ENCODE results near the gene REV1.

The REV1 gene

DNA sequence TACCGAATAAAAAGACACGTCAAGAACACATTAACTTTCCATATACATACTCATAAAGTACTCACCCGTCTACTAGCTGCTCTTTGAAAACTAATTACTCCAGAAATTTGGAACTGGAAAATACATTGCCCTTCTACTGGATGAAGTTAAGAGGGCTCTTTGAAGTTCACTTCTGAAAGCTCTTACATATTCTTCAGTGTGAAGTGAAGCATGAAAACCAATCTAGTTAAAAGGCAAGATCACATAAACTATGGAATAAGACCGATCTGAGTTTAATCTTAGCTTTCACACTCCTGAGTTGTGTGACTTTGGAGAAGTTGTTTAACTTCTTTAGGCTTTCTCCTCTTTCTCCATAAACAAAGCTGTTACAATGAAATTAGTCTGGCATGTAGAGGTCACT is 38.5 kb downstream of the REV1 start:
- H3K79me2 ChIP-seq (ENCODE audit: control insufficient read depth, insufficient read depth, low read length, unreplicated experiment): peaks cover 42% of the 10 kb centered on the region
- H3K36me3 ChIP-seq (ENCODE audit: insufficient read depth, low read length): peaks cover 32% of the 10 kb centered on the region
- no peak overlapping the region for H3K27ac ChIP-seq (ENCODE audit: low read depth, low read length)

GRCh38 chr2:99450199-99450598 is 39.6 kb downstream of the REV1 start:
- Histone ChIP-seq H3K36me3 (ENCODE audit: insufficient read depth, low read length) (peaks cover 25% of the 10 kb centered on the region), H3K27me3 (ENCODE audit: insufficient read depth, low read length) (no peaks in the 10 kb centered on the region), H2AFZ (ENCODE audit: low read length, unreplicated experiment) (no peak overlapping the region), H3K4me1 (ENCODE audit: control insufficient read depth, insufficient read depth, low read length, unreplicated experiment) (peaks cover 8% of the 10 kb centered on the region), H3K4me3 (ENCODE audit: low read depth, low read length) (no peak overlapping the region), H3K79me2 (ENCODE audit: control insufficient read depth, insufficient read depth, low read length, unreplicated experiment) (peaks cover 32% of the 10 kb centered on the region), H3K27ac (ENCODE audit: low read depth, low read length) (no peak overlapping the region)

More for the DNA sequence above, 38.5 kb downstream of the REV1 start:
- Histone ChIP-seq H3K4me1 (ENCODE audit: control insufficient read depth, insufficient read depth, low read length, unreplicated experiment) (peaks cover 6% of the 10 kb centered on the region), H3K4me3 (ENCODE audit: low read depth, low read length) (no peak overlapping the region), H3K27me3 (ENCODE audit: insufficient read depth, low read length) (no peaks in the 10 kb centered on the region), H2AFZ (ENCODE audit: low read length, unreplicated experiment) (no peak overlapping the region)

GRCh38 chr2:99448556-99448955 is 41.3 kb downstream of the REV1 start:
- Histone ChIP-seq H3K4me1 (ENCODE audit: control insufficient read depth, insufficient read depth, low read length, unreplicated experiment) (peaks cover 12% of the 10 kb centered on the region), H3K36me3 (ENCODE audit: insufficient read depth, low read length) (peaks cover 19% of the 10 kb centered on the region), H2AFZ (ENCODE audit: low read length, unreplicated experiment) (no peak overlapping the region), H3K27me3 (ENCODE audit: insufficient read depth, low read length) (no peaks in the 10 kb centered on the region), H3K79me2 (ENCODE audit: control insufficient read depth, insufficient read depth, low read length, unreplicated experiment) (peaks cover 27% of the 10 kb centered on the region), H3K27ac (ENCODE audit: low read depth, low read length) (0 out of 2 replicates have a peak overlapping the region, but pooled peaks have one; percentile 19), H3K4me3 (ENCODE audit: low read depth, low read length) (no peak overlapping the region)

GRCh38 chr2:99445065-99445464 is 44.8 kb downstream of the REV1 start:
- H3K79me2 ChIP-seq (ENCODE audit: control insufficient read depth, insufficient read depth, low read length, unreplicated experiment): peaks cover 12% of the 10 kb centered on the region
- peaks cover 14% of the 10 kb centered on the region for H3K36me3 ChIP-seq (ENCODE audit: insufficient read depth, low read length)

GRCh38 chr2:99444222-99444621 is 45.6 kb downstream of the REV1 start:
- Histone ChIP-seq H3K27ac (ENCODE audit: low read depth, low read length) (no peak overlapping the region), H3K36me3 (ENCODE audit: insufficient read depth, low read length) (peaks cover 14% of the 10 kb centered on the region), H3K4me3 (ENCODE audit: low read depth, low read length) (no peak overlapping the region), H3K27me3 (ENCODE audit: insufficient read depth, low read length) (no peaks in the 10 kb centered on the region), H3K4me1 (ENCODE audit: control insufficient read depth, insufficient read depth, low read length, unreplicated experiment) (peaks cover 12% of the 10 kb centered on the region), H3K79me2 (ENCODE audit: control insufficient read depth, insufficient read depth, low read length, unreplicated experiment) (peaks cover 12% of the 10 kb centered on the region), H2AFZ (ENCODE audit: low read length, unreplicated experiment) (no peak overlapping the region)

More at GRCh38 chr2:99445065-99445464, 44.8 kb downstream of the REV1 start:
- Histone ChIP-seq H3K27me3 (ENCODE audit: insufficient read depth, low read length) (no peaks in the 10 kb centered on the region), H3K4me1 (ENCODE audit: control insufficient read depth, insufficient read depth, low read length, unreplicated experiment) (peaks cover 12% of the 10 kb centered on the region), H2AFZ (ENCODE audit: low read length, unreplicated experiment) (no peak overlapping the region), H3K27ac (ENCODE audit: low read depth, low read length) (no peak overlapping the region), H3K4me3 (ENCODE audit: low read depth, low read length) (no peak overlapping the region)

- H3K4me1 ChIP-seq (ENCODE audit: control insufficient read depth, insufficient read depth, low read length, unreplicated experiment): peaks cover 5% of the 10 kb centered on the region
- H2AFZ ChIP-seq (ENCODE audit: low read length, unreplicated experiment): no peak overlapping the region
- H3K79me2 ChIP-seq (ENCODE audit: control insufficient read depth, insufficient read depth, low read length, unreplicated experiment): peaks cover 12% of the 10 kb centered on the region
- no peak overlapping the region for H3K27ac ChIP-seq (ENCODE audit: low read depth, low read length)
- peaks cover 16% of the 10 kb centered on the region for H3K36me3 ChIP-seq (ENCODE audit: insufficient read depth, low read length)
- no peaks in the 10 kb centered on the region for H3K27me3 ChIP-seq (ENCODE audit: insufficient read depth, low read length)
- H3K4me3 ChIP-seq (ENCODE audit: low read depth, low read length): no peak overlapping the region
Measured at GRCh38 chr2:99442837-99443236, 47.0 kb downstream of the REV1 start.

- Histone ChIP-seq H3K4me1 (ENCODE audit: control insufficient read depth, insufficient read depth, low read length, unreplicated experiment) (peaks cover 2% of the 10 kb centered on the region), H3K79me2 (ENCODE audit: control insufficient read depth, insufficient read depth, low read length, unreplicated experiment) (peaks cover 6% of the 10 kb centered on the region), H3K27me3 (ENCODE audit: insufficient read depth, low read length) (no peaks in the 10 kb centered on the region), H3K36me3 (ENCODE audit: insufficient read depth, low read length) (peaks cover 11% of the 10 kb centered on the region), H3K27ac (ENCODE audit: low read depth, low read length) (no peak overlapping the region), H2AFZ (ENCODE audit: low read length, unreplicated experiment) (no peak overlapping the region), H3K4me3 (ENCODE audit: low read depth, low read length) (no peak overlapping the region)
Measured at GRCh38 chr2:99439971-99440505, 49.8 kb downstream of the REV1 start.

DNA sequence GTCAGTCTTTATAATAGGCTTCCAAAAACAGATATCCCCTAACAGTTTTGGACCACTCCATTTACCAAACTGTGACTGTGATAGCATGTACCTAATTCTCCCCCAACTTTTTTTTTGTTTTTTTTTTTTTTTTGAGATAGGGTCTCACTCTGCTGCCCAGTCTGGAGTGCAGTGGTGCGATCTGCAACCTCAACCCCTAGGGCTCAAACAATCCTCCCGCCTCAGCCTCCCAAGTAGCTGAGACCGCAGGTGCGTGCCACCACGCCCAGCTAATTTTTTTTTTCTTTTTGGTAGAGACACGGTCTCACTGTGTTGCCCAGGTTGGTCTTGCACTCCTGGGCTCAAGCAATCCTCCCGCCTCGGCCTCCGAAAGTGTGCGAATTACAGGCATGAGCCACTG is 52.9 kb downstream of the REV1 start:
- no peaks in the 10 kb centered on the region for H3K27me3 ChIP-seq (ENCODE audit: insufficient read depth, low read length)
- no peak overlapping the region for H3K4me3 ChIP-seq (ENCODE audit: low read depth, low read length)
- H2AFZ ChIP-seq (ENCODE audit: low read length, unreplicated experiment): no peak overlapping the region
- no peak overlapping the region for H3K27ac ChIP-seq (ENCODE audit: low read depth, low read length)
- H3K36me3 ChIP-seq (ENCODE audit: insufficient read depth, low read length): peaks cover 11% of the 10 kb centered on the region
- no peaks in the 10 kb centered on the region for H3K4me1 ChIP-seq (ENCODE audit: control insufficient read depth, insufficient read depth, low read length, unreplicated experiment)
- H3K79me2 ChIP-seq (ENCODE audit: control insufficient read depth, insufficient read depth, low read length, unreplicated experiment): no peaks in the 10 kb centered on the region

DNA sequence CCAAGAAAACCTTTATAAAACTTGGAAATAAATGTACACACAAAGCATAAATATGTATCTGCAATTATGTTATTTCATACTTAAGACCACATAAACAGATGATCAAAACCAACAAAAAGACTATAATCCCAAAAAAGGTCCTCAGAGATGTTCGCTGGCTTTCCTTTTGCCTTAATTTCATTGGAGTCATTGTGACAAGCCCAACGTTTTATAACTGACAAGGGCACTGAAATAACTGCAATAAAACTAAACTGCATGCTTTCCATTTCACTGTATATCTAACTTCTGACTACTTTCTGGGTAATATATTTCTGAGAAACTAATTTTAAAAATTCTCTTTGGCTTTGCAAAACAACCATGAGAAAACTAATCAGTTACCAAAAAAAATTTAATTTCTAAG is 56.5 kb downstream of the REV1 start:
- no peak overlapping the region for H3K27ac ChIP-seq (ENCODE audit: low read depth, low read length)
- peaks cover 3% of the 10 kb centered on the region for H3K36me3 ChIP-seq (ENCODE audit: insufficient read depth, low read length)
- H3K27me3 ChIP-seq (ENCODE audit: insufficient read depth, low read length): no peaks in the 10 kb centered on the region
- no peak overlapping the region for H3K4me3 ChIP-seq (ENCODE audit: low read depth, low read length)
- H3K4me1 ChIP-seq (ENCODE audit: control insufficient read depth, insufficient read depth, low read length, unreplicated experiment): peaks cover 7% of the 10 kb centered on the region
- H2AFZ ChIP-seq (ENCODE audit: low read length, unreplicated experiment): no peak overlapping the region
- H3K79me2 ChIP-seq (ENCODE audit: control insufficient read depth, insufficient read depth, low read length, unreplicated experiment): no peaks in the 10 kb centered on the region

- H3K27me3 ChIP-seq (ENCODE audit: insufficient read depth, low read length): no peaks in the 10 kb centered on the region
Measured at GRCh38 chr2:99431587-99432275, 58.1 kb downstream of the REV1 start.

DNA sequence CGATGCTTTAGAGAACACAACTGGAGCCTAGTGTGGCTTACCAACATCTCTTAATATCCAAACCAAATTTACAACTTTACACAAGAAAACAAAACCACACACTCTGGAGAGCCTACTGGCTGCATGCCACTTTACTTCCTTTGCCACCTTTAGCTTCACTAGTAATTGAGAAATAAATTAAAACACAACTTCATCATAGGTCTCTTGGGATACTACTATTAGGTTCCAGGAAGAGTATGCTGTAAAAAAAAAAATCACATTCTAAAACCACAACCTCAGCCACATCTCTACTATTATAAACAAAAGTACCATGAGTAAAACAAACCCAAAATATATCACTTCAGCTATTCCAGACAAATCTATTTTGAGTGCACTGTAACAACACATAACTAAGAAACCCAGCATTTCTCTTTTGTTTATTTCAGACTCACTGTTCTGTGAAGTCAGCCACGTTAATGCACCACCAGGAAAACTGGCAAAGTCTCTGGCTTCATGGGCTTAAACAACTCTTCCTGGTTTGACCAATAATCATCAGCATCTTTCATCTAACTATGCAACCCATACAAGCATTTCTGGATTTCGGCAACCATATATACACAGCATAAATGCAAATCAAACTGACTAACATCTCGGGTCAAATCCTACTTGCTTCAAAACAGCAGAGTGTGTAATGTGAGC is 59.1 kb downstream of the REV1 start:
- Histone ChIP-seq H3K27me3 (ENCODE audit: insufficient read depth, low read length) (no peaks in the 10 kb centered on the region), H3K79me2 (ENCODE audit: control insufficient read depth, insufficient read depth, low read length, unreplicated experiment) (no peaks in the 10 kb centered on the region), H3K4me1 (ENCODE audit: control insufficient read depth, insufficient read depth, low read length, unreplicated experiment) (peaks cover 7% of the 10 kb centered on the region), H3K4me3 (ENCODE audit: low read depth, low read length) (no peak overlapping the region), H3K36me3 (ENCODE audit: insufficient read depth, low read length) (peaks cover 9% of the 10 kb centered on the region), H2AFZ (ENCODE audit: low read length, unreplicated experiment) (no peak overlapping the region), H3K27ac (ENCODE audit: low read depth, low read length) (no peak overlapping the region)

More at GRCh38 chr2:99431587-99432275, 58.1 kb downstream of the REV1 start:
- Histone ChIP-seq H3K4me1 (ENCODE audit: control insufficient read depth, insufficient read depth, low read length, unreplicated experiment) (peaks cover 7% of the 10 kb centered on the region), H3K36me3 (ENCODE audit: insufficient read depth, low read length) (peaks cover 9% of the 10 kb centered on the region), H3K79me2 (ENCODE audit: control insufficient read depth, insufficient read depth, low read length, unreplicated experiment) (no peaks in the 10 kb centered on the region), H3K4me3 (ENCODE audit: low read depth, low read length) (no peak overlapping the region), H3K27ac (ENCODE audit: low read depth, low read length) (no peak overlapping the region), H2AFZ (ENCODE audit: low read length, unreplicated experiment) (no peak overlapping the region)

Data from ACC112 (cell line).